Measurements from ENCODE around the gene PRPH. TPM values are rescaled to one million over a fixed set of nuclear protein-coding genes. Genes with fewer than 3 reads are reported as not detected.

The PRPH gene
- total and polyA plus RNA-seq, 9 donors = 0.15 to 1.8 (median 0.34) TPM

DNA sequence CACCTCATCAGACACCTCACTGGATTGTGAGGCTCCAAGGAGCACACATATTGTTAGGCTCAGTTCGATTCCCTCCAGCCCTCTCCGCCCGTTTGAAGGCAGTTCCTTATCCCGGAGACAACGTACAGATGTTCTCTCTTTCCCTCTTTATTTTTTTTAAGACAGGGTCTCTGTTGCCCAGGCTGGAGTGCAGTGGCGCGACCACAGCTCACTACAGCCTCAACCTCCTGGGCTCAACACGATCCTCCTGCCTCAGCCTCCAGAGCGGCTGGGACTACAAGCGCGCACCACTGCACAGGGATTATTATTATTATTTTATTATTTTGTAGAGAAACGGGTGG is 27.4 kb downstream of the PRPH start:
- WGBS, 3 donors = 17 to 39% (median 23%) methylated on average over 12 of the region's 12 CpGs
- no peak for DNase-seq
- TF ChIP-seq, protein P1, sequence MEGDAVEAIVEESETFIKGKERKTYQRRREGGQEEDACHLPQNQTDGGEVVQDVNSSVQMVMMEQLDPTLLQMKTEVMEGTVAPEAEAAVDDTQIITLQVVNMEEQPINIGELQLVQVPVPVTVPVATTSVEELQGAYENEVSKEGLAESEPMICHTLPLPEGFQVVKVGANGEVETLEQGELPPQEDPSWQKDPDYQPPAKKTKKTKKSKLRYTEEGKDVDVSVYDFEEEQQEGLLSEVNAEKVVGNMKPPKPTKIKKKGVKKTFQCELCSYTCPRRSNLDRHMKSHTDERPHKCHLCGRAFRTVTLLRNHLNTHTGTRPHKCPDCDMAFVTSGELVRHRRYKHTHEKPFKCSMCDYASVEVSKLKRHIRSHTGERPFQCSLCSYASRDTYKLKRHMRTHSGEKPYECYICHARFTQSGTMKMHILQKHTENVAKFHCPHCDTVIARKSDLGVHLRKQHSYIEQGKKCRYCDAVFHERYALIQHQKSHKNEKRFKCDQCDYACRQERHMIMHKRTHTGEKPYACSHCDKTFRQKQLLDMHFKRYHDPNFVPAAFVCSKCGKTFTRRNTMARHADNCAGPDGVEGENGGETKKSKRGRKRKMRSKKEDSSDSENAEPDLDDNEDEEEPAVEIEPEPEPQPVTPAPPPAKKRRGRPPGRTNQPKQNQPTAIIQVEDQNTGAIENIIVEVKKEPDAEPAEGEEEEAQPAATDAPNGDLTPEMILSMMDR (IDR thresholded peaks at IDR 0.05) = no peak
- no peak for TF ChIP-seq POLR2A (IDR thresholded peaks at IDR 0.05)
- TF ChIP-seq EP300 (IDR thresholded peaks at IDR 0.05) = no peak
- Histone ChIP-seq H3K4me1 (ENCODE audit: insufficient read depth) (peaks cover 4% of the 10 kb centered on the region), H3K27ac (no peak overlapping the region), H3K36me3 (no peaks in the 10 kb centered on the region), H3K27me3 (no peaks in the 10 kb centered on the region), H3K9me3 (no peaks in the 10 kb centered on the region), H3K4me3 (peak overlapping the region; percentile 57)
- intact Hi-C loops (cut with DNase I) = no loop called here

DNA sequence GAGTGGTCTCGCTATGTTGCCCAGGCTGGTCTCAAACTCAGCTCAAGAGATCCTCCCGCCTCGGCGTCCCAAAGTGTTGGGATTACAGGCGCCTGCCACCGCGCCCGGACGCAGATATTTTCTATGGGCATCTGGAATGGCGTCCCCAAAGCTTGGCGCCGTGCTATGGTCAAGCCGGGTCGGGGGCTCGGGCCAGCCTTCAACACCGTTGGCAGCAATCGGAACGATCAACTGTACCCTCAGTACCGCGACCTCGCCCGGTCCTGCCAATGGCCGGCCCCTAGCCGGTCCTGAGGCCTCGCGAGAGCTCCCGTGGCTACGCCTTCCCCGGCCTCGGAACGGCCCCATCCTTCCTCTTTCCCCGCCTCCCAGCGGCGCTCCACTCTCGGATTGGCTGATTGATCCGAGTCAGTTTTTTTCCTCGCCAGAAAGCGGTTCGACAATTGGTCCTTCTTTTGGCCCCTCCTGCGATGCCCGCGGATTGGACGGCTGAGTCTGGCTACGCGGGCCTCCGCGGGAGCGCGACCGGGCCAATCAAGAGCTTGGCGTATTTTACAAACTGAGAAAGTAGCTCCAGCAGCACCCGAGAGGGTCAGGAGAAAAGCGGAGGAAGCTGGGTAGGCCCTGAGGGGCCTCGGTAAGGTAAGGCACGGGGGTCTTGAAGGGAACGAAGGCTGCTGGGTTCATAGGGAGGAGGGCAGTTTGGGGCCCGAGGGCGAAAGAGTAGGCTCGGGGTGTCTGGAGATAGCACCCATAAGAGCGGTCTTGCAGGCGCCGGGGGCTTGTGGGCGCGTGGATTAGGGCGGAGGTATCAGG is 28.0 kb downstream of the PRPH start, which contains the start of gene TROAP:
Gene TROAP, plus strand, starts transcription at position 548 of the 816 bp plus-strand sequence. CDS start 354 bp downstream, outside the sequence.
- WGBS, 3 donors = 1% methylated on average over 65 of the region's 65 CpGs
- peaks cover 4% of the 10 kb centered on the region for H3K4me1 ChIP-seq (ENCODE audit: insufficient read depth)
- intact Hi-C loops (cut with DNase I) = no loop called here
- no peak within 1 kb of the TSS for H3K27ac ChIP-seq
- no peaks in the 10 kb centered on the region for H3K9me3 ChIP-seq
- no peaks in the 10 kb centered on the region for H3K27me3 ChIP-seq
- TF ChIP-seq POLR2A (IDR thresholded peaks at IDR 0.05) (no peak), EP300 (IDR thresholded peaks at IDR 0.05) (no peak)
- TF ChIP-seq, protein P1 (IDR thresholded peaks at IDR 0.05) = no peak
- peak; percentile 96 to 97 (median 96) for DNase-seq
- H3K4me3 ChIP-seq = peak within 1 kb of the TSS; percentile 57
- H3K36me3 ChIP-seq = no peaks in the 10 kb centered on the region

DNA sequence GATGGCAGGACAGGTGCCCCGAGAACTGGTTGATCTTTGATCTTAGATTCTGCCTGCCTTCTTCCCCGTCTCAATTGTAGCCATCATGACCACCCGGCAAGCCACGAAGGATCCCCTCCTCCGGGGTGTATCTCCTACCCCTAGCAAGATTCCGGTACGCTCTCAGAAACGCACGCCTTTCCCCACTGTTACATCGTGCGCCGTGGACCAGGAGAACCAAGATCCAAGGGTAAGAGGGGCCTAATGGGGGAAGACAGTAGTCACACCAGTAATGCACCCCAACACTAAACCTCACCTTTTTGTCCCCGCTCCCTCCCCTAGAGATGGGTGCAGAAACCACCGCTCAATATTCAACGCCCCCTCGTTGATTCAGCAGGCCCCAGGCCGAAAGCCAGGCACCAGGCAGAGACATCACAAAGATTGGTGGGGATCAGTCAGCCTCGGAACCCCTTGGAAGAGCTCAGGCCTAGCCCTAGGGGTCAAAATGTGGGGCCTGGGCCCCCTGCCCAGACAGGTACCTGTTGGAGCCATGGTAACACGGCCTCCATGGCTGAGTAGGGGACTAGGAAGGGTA is 28.7 kb downstream of the PRPH start:
- 8 to 10% (median 9%) methylated on average over 19 of the region's 19 CpGs for WGBS, 3 donors
- Histone ChIP-seq H3K27ac (no peak overlapping the region), H3K36me3 (no peaks in the 10 kb centered on the region), H3K4me1 (ENCODE audit: insufficient read depth) (peaks cover 4% of the 10 kb centered on the region), H3K4me3 (peak overlapping the region; percentile 44), H3K9me3 (no peaks in the 10 kb centered on the region), H3K27me3 (no peaks in the 10 kb centered on the region)
- intact Hi-C loops (cut with DNase I) = no loop called here
- no peak for DNase-seq
- TF ChIP-seq POLR2A (IDR thresholded peaks at IDR 0.05) (no peak), EP300 (IDR thresholded peaks at IDR 0.05) (no peak)
- TF ChIP-seq, protein P1 (IDR thresholded peaks at IDR 0.05) = no peak

- no peak overlapping the region for H3K4me3 ChIP-seq
- 84 to 91% (median 89%) methylated on average over 6 of the region's 6 CpGs for WGBS, 3 donors
- TF ChIP-seq EP300 (IDR thresholded peaks at IDR 0.05) (no peak), POLR2A (IDR thresholded peaks at IDR 0.05) (no peak)
- TF ChIP-seq, protein P1 (IDR thresholded peaks at IDR 0.05) = no peak
- DNase-seq = peak in 1 of 5 donors; percentile 21
- H3K9me3 ChIP-seq = no peaks in the 10 kb centered on the region
- intact Hi-C loops (cut with DNase I) = no loop called here
- H3K4me1 ChIP-seq (ENCODE audit: insufficient read depth) = peaks cover 4% of the 10 kb centered on the region
- no peak overlapping the region for H3K27ac ChIP-seq
- H3K27me3 ChIP-seq = no peaks in the 10 kb centered on the region
- H3K36me3 ChIP-seq = no peaks in the 10 kb centered on the region
These were observed 30.7 kb downstream of the PRPH start for GRCh38 chr12:49325606-49326005.
